Measurements from ENCODE around the gene CNOT6L. TPM values are rescaled to one million over a fixed set of nuclear protein-coding genes. Genes with fewer than 3 reads are reported as not detected.
A peak's percentile ranks its signal among the peaks of the same experiment; 100 is the strongest.

The CNOT6L gene
- total and polyA plus RNA-seq, 4 donors: 4.3 to 67.8 (median 27.4) TPM

DNA sequence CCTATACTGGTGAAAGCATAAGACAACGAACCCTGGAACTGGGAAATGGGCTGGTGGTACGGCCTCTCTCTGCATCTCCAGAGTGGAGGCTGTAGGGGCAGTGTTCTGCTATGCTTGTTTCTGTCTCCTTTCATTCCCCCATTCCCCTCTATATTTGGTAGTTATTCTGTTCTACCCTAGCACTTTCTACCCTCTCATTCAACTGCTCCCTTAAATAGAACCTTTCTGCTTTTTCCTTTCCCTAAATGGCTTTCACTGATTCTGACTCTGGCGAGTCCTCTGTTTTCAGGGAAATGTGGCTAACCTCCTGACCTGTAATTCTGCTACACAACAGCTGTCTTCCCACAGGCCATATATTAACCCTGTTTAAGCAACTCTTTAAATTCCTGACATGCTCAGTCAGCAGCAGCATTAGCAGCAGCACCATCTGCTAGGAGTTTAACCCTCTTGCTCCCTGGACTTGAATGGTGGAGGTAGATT, 119.4 kb downstream of the CNOT6L start:
- TF ChIP-seq CTCF (IDR thresholded peaks at IDR 0.05; ENCODE audit: control extremely low read depth, extremely low read depth): no peak
- DNase-seq: peak; percentile 64 to 89 (median 87)
- 66 to 79% methylated on average over 3 of the region's 3 CpGs for WGBS, 2 donors
- ATAC-seq (ENCODE audit: insufficient read depth, low FRiP score): no peak
- no peak overlapping the region for H3K4me3 ChIP-seq
- H3K36me3 ChIP-seq (ENCODE audit: control insufficient read depth in 4 of 4, insufficient read depth in 4 of 4, low read length in 4 of 4): no peaks in the 10 kb centered on the region
- H3K9ac ChIP-seq (ENCODE audit: insufficient read depth in 1 of 2, low read length in 2 of 2): no peak overlapping the region
- H3K27me3 ChIP-seq (ENCODE audit: control insufficient read depth in 3 of 3, insufficient read depth in 3 of 3, low read length in 2 of 3): no peaks in the 10 kb centered on the region
- no peaks in the 10 kb centered on the region for H3K9me3 ChIP-seq (ENCODE audit: control insufficient read depth in 4 of 4, insufficient read depth in 3 of 4, low read length in 3 of 4)
- peaks cover 0 to 50% (median 12%) of the 10 kb centered on the region in 5 donors for H3K4me1 ChIP-seq (ENCODE audit: control insufficient read depth in 5 of 5, insufficient read depth in 5 of 5, low read length in 5 of 5)
- no peak overlapping the region for H3K27ac ChIP-seq (ENCODE audit: low read depth in 1 of 2, low read length in 1 of 2)

GRCh38 chr4:77697860-77698590, 121.1 kb downstream of the CNOT6L start:
- Histone ChIP-seq H3K9me3 (ENCODE audit: control insufficient read depth in 4 of 4, insufficient read depth in 3 of 4, low read length in 3 of 4) (no peaks in the 10 kb centered on the region), H3K4me1 (ENCODE audit: control insufficient read depth in 5 of 5, insufficient read depth in 5 of 5, low read length in 5 of 5) (peaks cover 0 to 34% (median 12%) of the 10 kb centered on the region in 5 donors), H3K36me3 (ENCODE audit: control insufficient read depth in 4 of 4, insufficient read depth in 4 of 4, low read length in 4 of 4) (no peaks in the 10 kb centered on the region), H3K27me3 (ENCODE audit: control insufficient read depth in 3 of 3, insufficient read depth in 3 of 3, low read length in 2 of 3) (no peaks in the 10 kb centered on the region), H3K4me3 (no peak overlapping the region), H3K9ac (ENCODE audit: insufficient read depth in 1 of 2, low read length in 2 of 2) (peak overlapping the region in 1 of 2 donors; percentile 44), H3K27ac (ENCODE audit: low read depth in 1 of 2, low read length in 1 of 2) (no peak overlapping the region)
- DNase-seq (peak; percentile 62 to 87 (median 85)), ATAC-seq (ENCODE audit: insufficient read depth, low FRiP score) (peak; percentile 74)
- no peak for TF ChIP-seq CTCF (IDR thresholded peaks at IDR 0.05; ENCODE audit: control extremely low read depth, extremely low read depth)
- 55 to 60% methylated on average over 10 of the region's 10 CpGs for WGBS, 2 donors

DNA sequence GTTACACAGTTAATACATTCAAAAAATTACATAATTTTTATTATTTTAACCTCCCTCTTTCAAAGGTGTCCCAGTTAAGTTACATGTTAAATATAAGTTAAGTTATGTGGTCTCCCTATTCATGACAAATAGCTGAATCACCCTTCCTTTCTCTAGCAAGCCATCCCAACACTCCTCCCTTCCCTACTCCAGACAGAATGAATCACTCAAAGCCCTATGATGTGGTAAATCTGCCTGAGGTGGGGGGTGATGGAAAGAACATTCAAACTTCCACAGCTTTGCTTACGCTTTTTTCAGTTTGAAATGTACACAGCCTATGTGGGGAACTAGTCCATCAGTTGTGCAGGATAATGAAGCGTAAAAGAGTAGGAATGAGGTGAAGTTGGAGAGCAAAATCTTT, 123.4 kb downstream of the CNOT6L start:
- DNase-seq: peak in 2 of 3 donors; percentile 60 to 74
- no peak for ATAC-seq (ENCODE audit: insufficient read depth, low FRiP score)
- no peaks in the 10 kb centered on the region for H3K9me3 ChIP-seq (ENCODE audit: control insufficient read depth in 4 of 4, insufficient read depth in 3 of 4, low read length in 3 of 4)
- H3K27ac ChIP-seq (ENCODE audit: low read depth in 1 of 2, low read length in 1 of 2): no peak overlapping the region
- no peak overlapping the region for H3K4me3 ChIP-seq
- no peaks in the 10 kb centered on the region for H3K36me3 ChIP-seq (ENCODE audit: control insufficient read depth in 4 of 4, insufficient read depth in 4 of 4, low read length in 4 of 4)
- H3K4me1 ChIP-seq (ENCODE audit: control insufficient read depth in 5 of 5, insufficient read depth in 5 of 5, low read length in 5 of 5): peaks cover 0 to 34% (median 12%) of the 10 kb centered on the region in 5 donors
- no peak overlapping the region for H3K9ac ChIP-seq (ENCODE audit: insufficient read depth in 1 of 2, low read length in 2 of 2)
- 93 to 94% methylated on average over 2 of the region's 2 CpGs for WGBS, 2 donors
- no peaks in the 10 kb centered on the region for H3K27me3 ChIP-seq (ENCODE audit: control insufficient read depth in 3 of 3, insufficient read depth in 3 of 3, low read length in 2 of 3)
- no peak for TF ChIP-seq CTCF (IDR thresholded peaks at IDR 0.05; ENCODE audit: control extremely low read depth, extremely low read depth)

Data from lung (tissue), 12 donors.